Fibroblast of pulmonary artery (primary cell): ENCODE data around the gene TRAPPC12.

Experiments used
- DNase-seq: peaks from one replicate; pipeline ENCODE4 v3.0.0-alpha.2; 2010; ENCODE audit warnings: low read depth
- H3K4me3 ChIP-seq: replicated peaks from 2 replicates; pipeline ENCODE4 v1.5.1; 2011; ENCODE audit warnings: low read depth, mild to moderate bottlenecking, control low read depth, low read length, moderate library complexity
- TF ChIP-seq, protein P1 (sequence below): IDR thresholded peaks from 2 replicates; pipeline ENCODE4 v1.5.1; 2011; ENCODE audit warnings: mild to moderate bottlenecking, control low read depth, low read length, inconsistent platforms; ENCODE audit errors: missing control alignments

The TRAPPC12 gene

GRCh38 chr2:3406501-3406900 is 27.0 kb downstream of the TRAPPC12 start:
- DNase-seq = no peak
- TF ChIP-seq, protein P1, sequence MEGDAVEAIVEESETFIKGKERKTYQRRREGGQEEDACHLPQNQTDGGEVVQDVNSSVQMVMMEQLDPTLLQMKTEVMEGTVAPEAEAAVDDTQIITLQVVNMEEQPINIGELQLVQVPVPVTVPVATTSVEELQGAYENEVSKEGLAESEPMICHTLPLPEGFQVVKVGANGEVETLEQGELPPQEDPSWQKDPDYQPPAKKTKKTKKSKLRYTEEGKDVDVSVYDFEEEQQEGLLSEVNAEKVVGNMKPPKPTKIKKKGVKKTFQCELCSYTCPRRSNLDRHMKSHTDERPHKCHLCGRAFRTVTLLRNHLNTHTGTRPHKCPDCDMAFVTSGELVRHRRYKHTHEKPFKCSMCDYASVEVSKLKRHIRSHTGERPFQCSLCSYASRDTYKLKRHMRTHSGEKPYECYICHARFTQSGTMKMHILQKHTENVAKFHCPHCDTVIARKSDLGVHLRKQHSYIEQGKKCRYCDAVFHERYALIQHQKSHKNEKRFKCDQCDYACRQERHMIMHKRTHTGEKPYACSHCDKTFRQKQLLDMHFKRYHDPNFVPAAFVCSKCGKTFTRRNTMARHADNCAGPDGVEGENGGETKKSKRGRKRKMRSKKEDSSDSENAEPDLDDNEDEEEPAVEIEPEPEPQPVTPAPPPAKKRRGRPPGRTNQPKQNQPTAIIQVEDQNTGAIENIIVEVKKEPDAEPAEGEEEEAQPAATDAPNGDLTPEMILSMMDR = no peak
- H3K4me3 ChIP-seq = no peak overlapping the region

DNA sequence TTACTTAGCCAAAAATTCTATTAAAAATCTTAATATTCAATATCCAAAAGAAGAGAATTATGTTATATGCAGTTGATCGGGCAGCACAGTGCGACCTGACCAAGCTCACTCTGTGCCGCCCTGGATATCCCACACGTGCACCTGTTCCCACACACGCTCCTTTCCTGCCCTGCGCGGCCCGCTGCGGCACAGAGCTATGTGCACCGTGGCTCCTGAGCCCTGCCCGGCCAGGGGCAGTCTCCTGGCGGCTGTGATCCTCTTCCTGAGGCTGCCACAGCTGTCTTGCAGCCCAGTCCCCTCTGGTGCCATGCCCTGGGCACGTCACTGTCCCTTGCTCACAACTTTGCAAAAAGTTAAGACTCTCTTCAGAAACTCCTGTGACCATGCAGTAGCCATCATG is 29.3 kb downstream of the TRAPPC12 start:
- TF ChIP-seq, protein P1 = no peak
- no peak overlapping the region for H3K4me3 ChIP-seq
- DNase-seq = no peak

- H3K4me3 ChIP-seq = no peak overlapping the region
- no peak for DNase-seq
- TF ChIP-seq, protein P1 = no peak
Measured at GRCh38 chr2:3409627-3410170, 30.2 kb downstream of the TRAPPC12 start.

DNA sequence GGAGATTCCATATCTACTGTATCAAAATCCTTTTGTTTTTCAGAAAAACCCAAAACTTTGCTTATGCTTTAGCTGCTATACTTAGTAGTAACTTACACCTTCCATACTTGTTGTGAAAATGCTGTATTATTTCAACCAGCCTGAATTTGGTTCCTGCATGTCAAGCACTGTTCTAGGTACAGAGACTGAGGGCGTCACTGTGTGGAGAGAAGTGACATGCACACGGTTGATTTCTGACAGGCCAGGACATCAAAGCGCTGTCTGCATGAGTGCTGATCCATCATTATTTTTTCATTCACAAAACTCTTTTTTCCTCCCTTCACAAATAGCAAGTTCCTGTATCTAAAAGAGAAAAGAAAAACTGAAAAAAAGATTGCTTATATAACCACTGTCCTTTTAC is 31.6 kb downstream of the TRAPPC12 start:
- TF ChIP-seq, protein P1 = no peak
- DNase-seq = no peak
- H3K4me3 ChIP-seq = no peak overlapping the region

- no peak for DNase-seq
- H3K4me3 ChIP-seq = no peak overlapping the region
- TF ChIP-seq, protein P1 = no peak
Measured at GRCh38 chr2:3413697-3414096, 34.2 kb downstream of the TRAPPC12 start.

- H3K4me3 ChIP-seq = no peak overlapping the region
- DNase-seq = no peak
- TF ChIP-seq, protein P1 = no peak
Measured at GRCh38 chr2:3414133-3414860, 34.8 kb downstream of the TRAPPC12 start.
